Stimulated activated naive CD8-positive, alpha-beta T cell treated with anti-CD3 and anti-CD28 coated beads, Interleukin-15, Interleukin-2, amounts not matched to agents 100 ng/mL and 50 ng/mL, for 24 hours (primary cell): Measurements from ENCODE around the gene MKKS.
"Not testable (repeated sequence)": the region's sequence is repeated elsewhere in the genome, so short reads cannot be mapped to it uniquely, and the experiment has no call there.

Experiments
- H3K27ac Mint-ChIP-seq: one replicate; pipeline ENCODE4 v1.8.0; 2021; ENCODE audit warnings: mild to moderate bottlenecking, mixed read lengths
- H3K27me3 Mint-ChIP-seq: one replicate; pipeline ENCODE4 v1.8.0; 2021; ENCODE audit warnings: mixed read lengths
- H3K36me3 Mint-ChIP-seq: one replicate; pipeline ENCODE4 v1.8.0; 2021; ENCODE audit warnings: low read depth, mixed read lengths
- H3K4me1 Mint-ChIP-seq: one replicate; pipeline ENCODE4 v1.8.0; 2021; ENCODE audit warnings: low read depth, mixed read lengths
- H3K4me3 Mint-ChIP-seq: one replicate; pipeline ENCODE4 v1.8.0; 2021; ENCODE audit warnings: mild to moderate bottlenecking, mixed read lengths
- H3K9me3 Mint-ChIP-seq: one replicate; pipeline ENCODE4 v1.8.0; 2021; ENCODE audit warnings: mixed read lengths

Gene MKKS

GRCh38 chr20:10412591-10413408 lies 21.2 kb downstream of the MKKS start:
- Mint-ChIP-seq H3K27me3 (no peaks in the 10 kb centered on the region), H3K27ac (no peak overlapping the region), H3K36me3 (peaks cover 35% of the 10 kb centered on the region), H3K9me3 (no peaks in the 10 kb centered on the region), H3K4me1 (peaks cover 4% of the 10 kb centered on the region), H3K4me3 (no peak overlapping the region)

- H3K4me1 Mint-ChIP-seq = no peaks in the 10 kb centered on the region
- H3K4me3 Mint-ChIP-seq = no peak overlapping the region
- peaks cover 36% of the 10 kb centered on the region for H3K36me3 Mint-ChIP-seq
- no peak overlapping the region for H3K27ac Mint-ChIP-seq
- no peaks in the 10 kb centered on the region for H3K9me3 Mint-ChIP-seq
- no peaks in the 10 kb centered on the region for H3K27me3 Mint-ChIP-seq
Observed at GRCh38 chr20:10411673-10412072, 22.3 kb downstream of the MKKS start.

- Mint-ChIP-seq H3K4me3 (no peak overlapping the region), H3K9me3 (no peaks in the 10 kb centered on the region), H3K36me3 (peaks cover 28% of the 10 kb centered on the region), H3K27me3 (no peaks in the 10 kb centered on the region), H3K27ac (no peak overlapping the region), H3K4me1 (no peaks in the 10 kb centered on the region)
Observed at GRCh38 chr20:10408108-10408813, 25.8 kb downstream of the MKKS start.

GRCh38 chr20:10404959-10405530 lies 29.0 kb downstream of the MKKS start:
- H3K9me3 Mint-ChIP-seq = no peaks in the 10 kb centered on the region
- no peaks in the 10 kb centered on the region for H3K4me1 Mint-ChIP-seq
- H3K36me3 Mint-ChIP-seq = peaks cover 21% of the 10 kb centered on the region
- H3K4me3 Mint-ChIP-seq = no peak overlapping the region
- H3K27me3 Mint-ChIP-seq = no peaks in the 10 kb centered on the region
- H3K27ac Mint-ChIP-seq = no peak overlapping the region

- H3K27ac Mint-ChIP-seq = no peak overlapping the region
- H3K9me3 Mint-ChIP-seq = no peaks in the 10 kb centered on the region
- no peaks in the 10 kb centered on the region for H3K4me1 Mint-ChIP-seq
- no peaks in the 10 kb centered on the region for H3K27me3 Mint-ChIP-seq
- H3K4me3 Mint-ChIP-seq = no peak overlapping the region
- H3K36me3 Mint-ChIP-seq = peaks cover 21% of the 10 kb centered on the region
Observed at GRCh38 chr20:10404023-10404628, 29.9 kb downstream of the MKKS start.

GRCh38 chr20:10402938-10403608 lies 30.9 kb downstream of the MKKS start:
- Mint-ChIP-seq H3K27ac (no peak overlapping the region), H3K36me3 (peaks cover 21% of the 10 kb centered on the region), H3K27me3 (no peaks in the 10 kb centered on the region), H3K4me3 (no peak overlapping the region), H3K9me3 (no peaks in the 10 kb centered on the region), H3K4me1 (no peaks in the 10 kb centered on the region)

GRCh38 chr20:10398834-10399369 lies 35.1 kb downstream of the MKKS start:
- H3K9me3 Mint-ChIP-seq = no peaks in the 10 kb centered on the region
- H3K36me3 Mint-ChIP-seq = no peaks in the 10 kb centered on the region
- peaks cover 4% of the 10 kb centered on the region for H3K27me3 Mint-ChIP-seq
- no peak overlapping the region for H3K4me3 Mint-ChIP-seq
- H3K4me1 Mint-ChIP-seq = no peaks in the 10 kb centered on the region
- no peak overlapping the region for H3K27ac Mint-ChIP-seq

GRCh38 chr20:10394752-10395151 lies 39.3 kb downstream of the MKKS start:
- not testable (repeated sequence) for H3K27ac Mint-ChIP-seq, H3K4me1 Mint-ChIP-seq, H3K4me3 Mint-ChIP-seq, H3K27me3 Mint-ChIP-seq, H3K36me3 Mint-ChIP-seq, H3K9me3 Mint-ChIP-seq

GRCh38 chr20:10390709-10391108 lies 43.3 kb downstream of the MKKS start:
- no peaks in the 10 kb centered on the region for H3K27me3 Mint-ChIP-seq

GRCh38 chr20:10388597-10388996 lies 45.4 kb downstream of the MKKS start:
- Mint-ChIP-seq H3K27me3 (no peaks in the 10 kb centered on the region), H3K9me3 (no peaks in the 10 kb centered on the region), H3K4me3 (no peak overlapping the region), H3K4me1 (no peaks in the 10 kb centered on the region), H3K36me3 (no peaks in the 10 kb centered on the region), H3K27ac (no peak overlapping the region)

More at GRCh38 chr20:10390709-10391108, 43.3 kb downstream of the MKKS start:
- Mint-ChIP-seq H3K4me1 (no peaks in the 10 kb centered on the region), H3K9me3 (no peaks in the 10 kb centered on the region), H3K4me3 (no peak overlapping the region), H3K27ac (no peak overlapping the region), H3K36me3 (no peaks in the 10 kb centered on the region)

GRCh38 chr20:10387686-10388085 lies 46.3 kb downstream of the MKKS start:
- H3K36me3 Mint-ChIP-seq = no peaks in the 10 kb centered on the region
- no peaks in the 10 kb centered on the region for H3K9me3 Mint-ChIP-seq
- no peak overlapping the region for H3K4me3 Mint-ChIP-seq
- no peaks in the 10 kb centered on the region for H3K27me3 Mint-ChIP-seq
- H3K27ac Mint-ChIP-seq = no peak overlapping the region
- no peaks in the 10 kb centered on the region for H3K4me1 Mint-ChIP-seq

GRCh38 chr20:10385850-10386544 lies 48.0 kb downstream of the MKKS start:
- H3K27ac Mint-ChIP-seq = no peak overlapping the region
- no peaks in the 10 kb centered on the region for H3K27me3 Mint-ChIP-seq
- H3K36me3 Mint-ChIP-seq = no peaks in the 10 kb centered on the region
- no peak overlapping the region for H3K4me3 Mint-ChIP-seq
- no peaks in the 10 kb centered on the region for H3K9me3 Mint-ChIP-seq
- no peaks in the 10 kb centered on the region for H3K4me1 Mint-ChIP-seq

GRCh38 chr20:10381477-10381876 lies 52.5 kb downstream of the MKKS start:
- Mint-ChIP-seq H3K36me3 (no peaks in the 10 kb centered on the region), H3K4me1 (no peaks in the 10 kb centered on the region), H3K9me3 (peaks cover under 1% of the 10 kb centered on the region), H3K4me3 (no peak overlapping the region), H3K27ac (no peak overlapping the region), H3K27me3 (peaks cover 6% of the 10 kb centered on the region)

GRCh38 chr20:10379761-10380160 lies 54.3 kb downstream of the MKKS start:
- no peaks in the 10 kb centered on the region for H3K4me1 Mint-ChIP-seq
- H3K27me3 Mint-ChIP-seq = peaks cover 11% of the 10 kb centered on the region
- no peak overlapping the region for H3K4me3 Mint-ChIP-seq

More at GRCh38 chr20:10379761-10380160, 54.3 kb downstream of the MKKS start:
- H3K9me3 Mint-ChIP-seq = peaks cover 6% of the 10 kb centered on the region
- no peak overlapping the region for H3K27ac Mint-ChIP-seq
- no peaks in the 10 kb centered on the region for H3K36me3 Mint-ChIP-seq
